CD4-positive, alpha-beta T cell treated with Interleukin-15 for 4 hours (primary cell): ENCODE measurements around the gene ALK.
"Not testable (repeated sequence)": the region's sequence is repeated elsewhere in the genome, so short reads cannot be mapped to it uniquely, and the experiment has no call there.

ENCODE experiments used
- DNase-seq: peaks from one replicate; pipeline ENCODE4 v3.0.0-alpha.2; 2020; ENCODE audit warnings: low spot score

ALK gene

GRCh38 chr2:29753671-29754444 lies 167.5 kb downstream of the ALK start:
- no peak for DNase-seq

DNA sequence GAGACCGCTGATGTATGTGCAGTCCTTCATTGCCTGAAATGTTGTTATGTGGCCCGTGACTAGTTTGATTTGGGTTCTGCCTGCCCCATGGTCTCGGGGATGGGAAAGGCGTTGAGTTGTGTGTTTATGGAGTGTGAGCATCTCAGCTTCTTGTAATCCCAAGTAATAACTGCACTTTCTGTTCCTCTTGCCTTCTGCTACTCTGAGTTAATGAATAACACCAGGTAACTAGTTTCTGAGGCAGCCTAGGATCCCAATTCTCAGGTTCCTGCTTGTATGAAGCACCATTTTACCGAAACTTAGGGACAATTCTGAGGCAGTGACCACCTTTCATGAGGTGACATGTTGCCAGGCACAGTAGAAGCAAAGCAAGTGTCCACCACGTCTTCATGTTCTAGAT lies 170.0 kb downstream of the ALK start:
- DNase-seq: no peak

DNA sequence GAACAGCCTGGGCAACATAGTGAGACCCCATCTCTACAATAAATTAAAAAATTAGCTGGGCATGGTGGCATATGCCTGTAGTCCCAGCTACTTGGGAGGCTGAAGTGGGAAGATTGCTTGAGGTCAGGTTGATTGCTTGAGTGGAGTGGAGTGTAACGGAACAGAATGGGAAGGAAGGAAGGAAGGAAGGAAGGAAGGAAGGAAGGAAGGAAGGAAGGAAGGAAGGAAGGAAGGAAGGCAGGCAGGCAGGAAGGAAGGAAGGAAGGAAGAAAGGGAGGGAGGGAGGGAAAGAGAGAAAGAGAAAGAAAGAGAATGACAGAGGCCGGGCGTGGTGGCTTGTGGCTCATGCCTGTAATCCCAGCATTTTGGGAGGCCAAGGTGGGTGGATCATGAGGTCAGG lies 170.9 kb downstream of the ALK start:
- DNase-seq: not testable (repeated sequence)

DNA sequence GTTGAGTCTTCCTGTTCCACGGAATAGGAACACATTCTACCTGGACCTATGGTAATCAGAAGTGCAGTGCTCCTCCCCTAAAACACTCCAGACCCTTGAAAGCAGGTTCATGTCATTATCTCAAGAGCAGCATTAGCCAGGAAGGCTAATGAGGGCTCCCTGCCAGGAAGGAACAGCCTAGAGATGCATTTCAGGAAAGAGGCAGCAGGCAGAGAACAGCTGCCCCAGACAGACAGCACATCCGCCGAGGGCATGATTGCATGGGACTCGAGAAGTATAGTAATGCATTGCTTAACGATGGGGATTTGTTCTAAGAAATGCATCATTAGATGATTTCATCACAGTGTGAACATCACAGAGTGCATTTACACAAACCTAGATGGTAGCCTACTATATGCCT lies 171.5 kb downstream of the ALK start:
- no peak for DNase-seq

DNA sequence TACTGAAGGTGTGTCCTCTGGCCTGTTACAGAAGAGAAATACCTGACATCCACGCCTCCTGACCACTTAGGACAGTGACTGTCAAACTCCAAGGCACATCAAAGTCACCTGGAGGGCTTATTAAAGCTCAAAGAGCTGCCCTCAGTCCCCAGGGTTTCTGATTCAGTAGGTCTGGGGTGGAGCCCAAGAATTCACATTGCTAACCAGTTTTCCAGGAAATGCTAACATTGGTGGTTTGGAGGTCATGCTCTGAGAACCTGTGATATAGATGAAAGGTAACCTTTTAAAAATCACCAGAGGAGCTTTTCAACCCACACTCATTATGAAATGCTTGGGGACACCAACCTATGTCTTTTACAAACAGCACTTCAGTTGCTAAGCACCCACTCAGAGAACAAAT lies 172.3 kb downstream of the ALK start:
- no peak for DNase-seq

DNA sequence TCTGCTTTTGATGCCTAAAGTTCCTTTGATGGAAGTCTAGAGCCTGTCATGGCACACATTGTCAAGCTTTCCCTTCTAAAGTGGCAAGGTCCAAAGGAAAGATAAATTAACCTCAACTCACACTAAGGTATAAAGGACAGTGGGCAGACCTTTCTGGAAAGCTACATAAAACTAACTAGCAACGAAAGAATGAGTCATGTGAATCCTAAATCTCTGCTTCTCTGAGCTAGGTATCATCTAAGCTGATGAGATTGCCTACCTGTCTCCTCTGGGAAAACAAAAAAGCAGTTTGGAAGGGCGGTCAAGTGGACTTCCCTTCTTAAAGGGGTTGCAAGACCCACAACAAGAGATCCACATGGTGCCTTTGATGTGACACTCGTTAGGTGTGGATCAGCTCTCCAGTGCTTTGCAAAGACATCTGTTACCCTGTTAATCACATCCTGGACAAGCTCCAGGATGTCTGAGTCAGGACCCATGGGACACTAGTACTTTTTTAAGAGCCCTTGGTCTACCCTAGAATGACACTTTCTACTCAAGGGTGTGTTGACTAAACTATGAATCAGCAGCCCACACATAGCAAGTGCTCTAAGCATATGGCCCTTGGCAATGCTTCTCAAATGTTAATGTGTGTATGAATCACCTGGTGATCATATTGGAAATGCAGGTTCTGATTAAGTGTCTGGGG lies 173.5 kb downstream of the ALK start:
- DNase-seq: no peak

- no peak for DNase-seq
These were observed 176.4 kb downstream of the ALK start for GRCh38 chr2:29744976-29745375.

GRCh38 chr2:29743516-29743915 lies 177.9 kb downstream of the ALK start:
- no peak for DNase-seq

DNA sequence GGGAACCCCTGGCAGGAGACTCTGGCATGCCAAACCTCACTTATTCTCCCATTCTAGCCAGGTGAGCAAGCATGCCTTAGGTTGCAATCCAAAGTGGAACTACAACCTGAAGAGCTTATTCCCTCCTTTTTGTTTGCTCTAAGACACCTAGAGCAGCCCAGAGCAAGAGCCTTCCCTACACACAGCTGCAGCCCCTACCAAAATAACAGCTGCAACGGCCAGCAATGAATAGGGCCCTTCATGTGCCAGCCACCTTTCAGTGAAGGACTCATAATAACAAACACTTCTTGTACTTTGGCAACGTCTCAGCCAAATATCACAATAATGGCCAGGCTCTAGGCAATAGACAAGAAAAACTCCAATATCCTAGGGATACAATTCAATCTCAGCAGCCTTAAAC lies 178.7 kb downstream of the ALK start:
- DNase-seq: no peak

GRCh38 chr2:29741132-29741531 lies 180.3 kb downstream of the ALK start:
- DNase-seq: no peak

DNA sequence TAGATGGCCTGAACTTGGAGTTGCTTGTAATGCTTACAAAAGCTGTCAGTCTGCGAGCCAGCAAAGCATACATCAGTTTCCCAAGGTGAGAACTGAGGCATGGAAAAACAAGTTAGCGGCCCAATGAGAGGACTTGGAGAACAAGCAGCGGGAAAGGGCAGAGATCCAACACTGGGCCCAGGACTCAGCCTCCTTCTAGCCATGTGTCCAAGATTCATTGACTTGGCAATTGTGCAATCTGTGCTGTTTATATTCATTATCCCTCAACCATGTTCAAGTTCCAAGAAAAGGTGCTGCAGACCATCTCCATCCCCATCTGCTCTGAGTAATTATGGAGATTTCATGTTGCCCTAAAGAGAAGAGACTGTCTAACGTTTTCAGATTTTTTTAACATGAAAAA lies 187.4 kb downstream of the ALK start:
- no peak for DNase-seq

DNA sequence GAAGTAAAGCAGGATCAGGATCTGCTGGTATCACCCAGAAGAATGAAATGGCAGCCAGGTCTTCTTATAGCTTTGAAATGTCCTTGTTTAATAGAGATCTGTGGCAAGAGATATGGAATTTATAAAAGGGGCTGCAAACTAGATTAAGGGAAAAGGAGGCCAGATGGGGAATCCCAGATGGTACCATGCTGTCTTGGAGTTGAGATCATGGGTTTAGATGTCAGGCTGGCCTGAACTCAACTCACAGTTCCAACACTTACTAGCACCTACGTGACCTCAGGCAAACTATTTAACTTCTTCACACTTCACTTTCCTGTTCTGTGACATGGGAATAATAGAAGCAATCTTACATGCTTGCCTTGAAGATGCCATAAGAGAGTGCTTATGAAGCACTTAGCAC lies 188.2 kb downstream of the ALK start:
- no peak for DNase-seq

DNA sequence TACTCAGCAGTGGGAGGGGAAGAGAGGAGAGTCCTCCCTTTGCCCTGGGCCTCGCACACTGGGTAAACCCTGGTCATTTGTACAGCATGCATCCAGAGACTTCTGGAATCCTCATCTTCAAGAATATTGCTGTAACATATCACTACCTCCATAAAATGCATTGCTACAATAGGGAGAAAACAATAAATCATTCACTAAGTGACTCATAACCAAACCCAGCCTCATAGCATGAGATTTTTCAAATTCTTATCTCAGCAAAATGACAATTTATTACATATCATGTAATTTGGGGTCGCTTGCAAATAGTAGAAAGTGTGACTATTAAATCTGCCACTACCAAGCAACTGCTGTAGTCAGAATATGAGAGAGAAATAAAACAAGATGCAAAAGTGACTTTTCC lies 189.4 kb downstream of the ALK start:
- no peak for DNase-seq

DNA sequence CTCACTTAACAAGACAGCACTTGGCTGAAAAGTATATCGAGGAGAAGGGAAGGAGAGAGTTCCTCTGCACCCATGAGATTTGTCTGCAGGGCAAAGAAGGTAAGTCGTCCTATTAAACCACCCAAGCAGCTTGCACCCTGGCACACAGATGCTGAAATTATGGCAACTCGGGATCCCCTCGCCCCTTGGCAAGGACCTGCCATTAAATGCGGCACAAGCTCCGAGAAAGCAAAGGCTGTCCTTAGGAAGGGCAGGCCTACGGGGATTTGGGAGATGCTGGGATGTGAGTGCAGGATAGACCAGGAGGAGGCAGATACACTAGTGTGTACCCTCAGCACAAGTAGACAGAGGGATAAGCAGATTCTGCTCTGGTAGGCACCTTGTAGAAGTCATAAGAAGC lies 191.5 kb downstream of the ALK start:
- DNase-seq: no peak

- DNase-seq: no peak
These were observed 192.0 kb downstream of the ALK start for GRCh38 chr2:29729401-29729800.

DNA sequence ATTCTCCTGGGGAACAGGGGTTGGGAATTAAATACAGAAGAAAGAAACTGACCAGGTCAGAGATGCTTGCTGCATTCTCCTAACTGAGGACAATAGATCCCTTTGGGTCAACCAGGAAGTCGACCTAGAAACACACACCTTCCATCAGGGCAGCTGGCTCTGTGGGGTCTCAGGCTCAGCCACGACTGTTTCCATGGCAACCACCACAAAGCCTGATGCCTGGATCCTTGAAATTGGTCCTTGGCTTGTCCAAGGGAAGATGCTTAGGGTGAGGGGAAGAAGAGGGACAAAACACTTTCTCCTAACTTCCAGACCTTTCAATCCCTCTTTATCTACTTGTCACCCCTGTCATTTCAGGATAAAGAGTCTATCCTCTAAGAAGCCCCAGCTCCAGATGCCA lies 194.4 kb downstream of the ALK start:
- DNase-seq: no peak

DNA sequence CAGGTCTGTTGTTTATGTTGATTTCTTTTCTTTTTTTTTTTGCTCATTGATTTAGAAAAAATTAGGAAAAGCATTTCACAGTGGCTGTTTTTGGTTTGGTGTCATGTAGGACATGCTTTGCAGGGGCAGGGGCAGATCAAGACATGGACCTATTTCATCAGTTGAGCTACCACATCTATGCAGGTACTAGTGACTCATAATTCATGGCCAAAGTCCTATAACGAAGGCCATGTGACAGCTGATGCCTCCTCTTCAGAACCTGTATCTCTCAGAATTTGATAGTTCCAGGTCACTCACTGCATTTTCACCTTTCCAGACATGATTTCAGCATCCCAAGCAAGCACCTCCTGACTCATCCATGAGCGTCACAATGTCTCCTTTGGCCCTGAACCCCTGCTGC lies 195.8 kb downstream of the ALK start:
- DNase-seq: no peak

GRCh38 chr2:29724282-29724681 lies 197.1 kb downstream of the ALK start:
- no peak for DNase-seq

- no peak for DNase-seq
These were observed 198.0 kb downstream of the ALK start for GRCh38 chr2:29723255-29724001.

DNA sequence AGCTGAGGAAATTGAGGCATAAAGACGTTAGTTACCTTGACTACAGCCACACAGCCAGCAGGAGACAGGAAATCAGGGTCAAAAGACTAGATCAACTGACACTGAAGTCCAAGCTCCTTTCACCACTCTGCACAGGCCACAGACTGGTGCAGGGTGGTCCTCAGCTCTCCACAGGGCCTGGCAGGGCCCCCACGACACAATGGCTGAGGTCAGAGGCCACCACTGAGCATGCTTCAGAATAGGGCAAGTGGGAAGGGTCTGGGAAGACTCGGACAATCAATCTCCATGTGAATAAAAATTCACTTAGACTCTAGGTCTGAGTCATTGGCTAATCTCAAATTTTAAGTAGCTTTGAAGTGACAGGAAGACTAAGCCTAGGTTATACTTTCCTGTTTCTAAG lies 201.7 kb downstream of the ALK start:
- DNase-seq: no peak

DNA sequence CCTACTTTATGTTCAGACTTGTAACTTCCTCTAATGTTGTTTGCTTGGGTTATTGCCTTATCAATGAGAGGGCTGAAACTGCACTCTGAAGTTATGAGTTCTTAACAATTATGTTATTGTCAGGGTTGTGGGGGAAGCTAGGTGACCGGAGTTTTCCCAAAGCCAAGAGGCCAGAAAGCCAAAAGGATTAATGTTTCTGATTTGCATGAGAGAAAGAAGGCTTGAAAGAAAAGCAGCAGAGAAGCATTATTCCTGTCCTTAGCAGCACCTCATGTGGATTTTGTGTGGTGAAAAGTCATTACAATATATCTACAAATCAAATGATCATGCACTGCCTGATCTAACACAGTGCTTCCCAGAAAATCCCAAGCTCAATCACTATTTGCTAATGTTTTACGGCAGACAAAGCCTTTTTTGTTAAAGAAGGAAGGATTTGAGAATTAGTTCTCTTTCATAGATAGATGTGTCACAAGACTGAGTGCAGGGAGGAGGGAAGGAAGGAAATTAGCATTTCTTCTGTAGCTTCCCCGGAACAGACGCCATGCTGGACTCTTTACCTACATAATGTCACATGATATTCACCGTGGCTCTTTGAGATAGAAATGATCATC lies 203.2 kb downstream of the ALK start:
- DNase-seq: no peak

- DNase-seq: no peak
These were observed 205.7 kb downstream of the ALK start for GRCh38 chr2:29715655-29716054.

GRCh38 chr2:29714333-29714732 lies 207.1 kb downstream of the ALK start:
- no peak for DNase-seq
